Measurements from ENCODE around the gene REM2.
"Not testable (repeated sequence)": the region's sequence is repeated elsewhere in the genome, so short reads cannot be mapped to it uniquely, and the experiment has no call there.

The REM2 gene

DNA sequence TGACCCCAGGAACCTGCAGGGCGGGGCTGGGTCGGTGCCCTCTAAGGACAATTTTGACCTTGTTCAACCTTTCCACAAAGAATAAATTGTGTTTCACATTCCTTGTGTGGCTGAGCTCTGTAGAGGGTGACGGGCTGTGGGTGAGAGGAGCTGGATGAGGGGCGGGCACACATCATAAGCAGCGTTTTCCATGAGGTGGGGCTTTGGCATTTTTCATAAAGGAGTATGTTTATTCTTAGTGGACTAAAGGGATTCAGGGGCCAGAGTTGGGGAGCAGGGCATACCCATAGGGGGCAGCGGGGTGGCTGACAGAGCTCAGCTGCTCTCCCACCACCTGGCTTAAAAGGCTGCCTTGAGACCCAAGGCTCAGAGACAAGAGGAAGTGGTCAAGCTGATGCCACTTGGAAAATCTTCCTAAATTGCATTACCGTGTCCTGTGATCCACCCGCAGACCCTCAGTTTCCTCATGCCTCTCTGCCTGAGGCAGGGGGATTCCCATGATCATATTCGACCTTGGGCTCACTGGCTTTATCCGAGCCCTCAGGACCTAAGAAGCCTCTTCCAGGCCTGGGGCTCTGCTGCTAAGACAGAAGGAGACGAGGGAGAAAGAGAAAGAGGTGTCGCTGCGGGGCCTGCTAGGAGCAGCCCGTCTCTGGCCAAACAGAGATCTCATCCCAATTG is 35.2 kb upstream of the REM2 start:
- H3K4me3 ChIP-seq (ENCODE audit: low read depth, low read length): no peak overlapping the region
- DNase-seq (ENCODE audit: low read depth): no peak

DNA sequence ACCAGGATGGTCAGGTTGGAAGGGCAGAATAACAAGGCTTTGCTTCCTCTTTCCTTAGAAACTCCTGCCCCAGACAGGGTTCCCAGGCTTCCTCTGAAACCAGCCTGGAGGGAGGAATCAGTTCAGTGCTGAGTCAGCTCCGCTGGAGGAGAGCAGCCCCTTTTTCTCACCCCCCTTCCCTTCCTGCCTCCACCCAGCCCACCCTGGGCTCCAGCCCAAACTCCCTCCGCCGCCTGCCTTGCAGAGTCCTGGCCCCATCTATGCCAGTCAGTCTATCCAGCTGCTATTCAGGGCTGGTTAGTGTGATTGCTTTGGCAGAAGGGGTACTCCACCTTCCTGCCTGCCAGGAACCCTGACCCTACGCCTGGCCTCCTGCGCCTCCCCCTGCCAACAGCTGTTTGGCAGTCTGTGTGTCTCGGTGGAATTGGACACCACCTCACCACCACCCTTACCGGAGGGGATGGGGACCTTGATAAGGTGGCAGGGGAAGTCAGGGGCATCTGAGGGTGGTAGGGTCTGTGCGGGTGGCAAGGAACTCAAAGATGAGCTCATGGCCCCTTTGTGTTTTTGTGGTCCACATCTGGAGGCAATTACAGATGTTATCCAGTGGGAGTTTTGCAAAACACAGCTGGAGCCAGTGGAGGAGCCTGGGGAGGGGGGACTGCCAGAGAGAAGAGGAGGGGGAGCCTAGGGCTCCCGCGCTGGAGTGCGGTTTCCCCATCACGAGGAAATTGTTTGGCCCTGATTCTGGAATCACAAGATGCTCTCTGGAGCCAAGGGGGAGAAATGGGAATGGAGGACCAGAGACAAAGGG is 34.5 kb upstream of the REM2 start:
- H3K4me3 ChIP-seq (ENCODE audit: low read depth, low read length): no peak overlapping the region

DNA sequence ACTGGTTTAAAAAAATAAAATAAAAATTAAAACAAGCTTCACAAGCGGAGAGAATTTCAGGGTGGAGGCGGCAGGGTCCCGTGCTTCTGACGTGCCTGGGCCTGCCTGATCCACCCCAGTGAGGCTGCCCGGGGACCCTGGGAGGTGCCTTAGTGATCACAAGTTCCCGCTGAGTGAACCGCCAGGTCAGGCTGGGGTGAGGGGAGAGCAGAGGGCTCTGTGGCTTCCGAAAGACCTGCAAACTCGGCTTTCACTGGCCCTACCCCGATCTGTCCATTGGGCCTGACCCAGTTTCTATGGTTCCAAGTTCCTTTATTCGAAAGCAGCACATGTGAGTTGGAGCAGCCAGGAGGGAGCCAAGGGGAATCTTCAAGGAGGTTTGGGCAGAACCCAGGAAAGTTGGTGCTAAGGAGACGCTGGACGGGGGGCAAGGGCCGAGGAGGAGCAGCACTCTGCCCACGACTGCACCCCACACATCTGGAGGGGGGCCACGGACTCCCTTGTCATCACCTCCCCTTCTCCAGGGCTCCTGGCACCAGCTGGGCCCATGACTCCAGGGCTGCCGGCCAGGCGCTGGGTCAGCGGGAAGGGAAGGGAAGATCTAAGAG is 33.7 kb upstream of the REM2 start:
- no peak for DNase-seq (ENCODE audit: low read depth)

More for the DNA sequence above, 34.5 kb upstream of the REM2 start:
- DNase-seq (ENCODE audit: low read depth): peak; percentile 92

DNA sequence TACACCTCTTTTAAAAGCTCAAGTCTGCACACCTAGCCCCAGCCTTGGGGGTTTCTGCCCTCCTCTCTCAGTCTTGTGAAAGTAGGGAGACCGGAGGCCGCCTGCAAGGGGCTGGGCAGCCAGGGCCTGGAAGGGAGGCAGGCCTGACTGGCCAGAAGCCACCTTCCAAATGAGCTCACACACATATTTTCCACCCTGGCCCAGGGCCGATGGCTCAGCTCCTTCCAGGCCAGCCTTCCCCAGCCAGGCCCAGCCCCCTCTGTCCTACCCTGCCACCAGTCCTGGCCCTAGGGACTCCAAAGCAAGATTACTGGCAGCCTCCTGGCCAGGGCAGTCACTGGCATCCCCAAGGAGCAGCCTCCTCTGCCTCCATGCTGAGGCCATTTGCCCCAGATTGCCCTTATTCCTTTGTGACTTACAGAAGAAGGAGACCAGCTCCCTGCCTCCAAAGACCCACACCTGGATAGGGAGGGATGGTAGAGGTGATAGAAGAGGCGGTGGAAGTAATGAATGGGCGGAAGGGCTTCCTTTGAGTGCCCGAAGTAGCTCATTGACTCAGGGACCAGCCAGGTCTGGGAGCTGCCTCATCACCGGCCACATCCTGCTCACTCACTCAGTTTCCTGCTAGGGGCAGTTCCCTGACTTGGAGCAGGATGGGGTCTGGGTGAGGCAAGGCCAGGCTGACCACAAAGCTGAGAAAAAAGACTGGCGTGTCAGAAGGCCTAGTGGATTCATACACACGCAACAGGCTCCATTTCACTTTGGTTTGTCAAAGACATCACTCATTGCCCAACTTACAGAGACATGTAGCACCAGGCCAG is 31.9 kb upstream of the REM2 start:
- peak; percentile 93 for DNase-seq (ENCODE audit: low read depth)

More for the DNA sequence above, 33.7 kb upstream of the REM2 start:
- no peak overlapping the region for H3K4me3 ChIP-seq (ENCODE audit: low read depth, low read length)

DNA sequence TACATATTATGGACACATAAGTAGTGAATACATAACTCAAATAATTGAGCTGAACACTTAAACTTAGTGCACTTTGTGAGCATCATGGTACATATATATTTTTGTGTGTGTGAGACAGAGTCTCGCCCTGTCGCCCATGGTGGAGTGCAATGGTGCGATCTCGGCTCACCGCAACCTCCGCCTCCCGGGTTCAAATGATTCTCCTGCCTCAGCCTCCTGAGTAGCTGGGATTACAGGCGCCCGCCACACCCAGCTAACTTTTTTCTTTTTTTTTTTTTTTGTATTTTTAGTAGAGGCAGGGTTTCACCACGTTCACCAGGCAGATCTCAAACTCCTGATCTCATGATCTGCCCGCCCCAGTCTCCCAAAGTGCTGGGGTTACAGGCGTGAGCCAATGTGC is 30.8 kb upstream of the REM2 start:
- DNase-seq (ENCODE audit: low read depth); H3K4me3 ChIP-seq (ENCODE audit: low read depth, low read length): not testable (repeated sequence)

More for the DNA sequence above, 31.9 kb upstream of the REM2 start:
- no peak overlapping the region for H3K4me3 ChIP-seq (ENCODE audit: low read depth, low read length)

DNA sequence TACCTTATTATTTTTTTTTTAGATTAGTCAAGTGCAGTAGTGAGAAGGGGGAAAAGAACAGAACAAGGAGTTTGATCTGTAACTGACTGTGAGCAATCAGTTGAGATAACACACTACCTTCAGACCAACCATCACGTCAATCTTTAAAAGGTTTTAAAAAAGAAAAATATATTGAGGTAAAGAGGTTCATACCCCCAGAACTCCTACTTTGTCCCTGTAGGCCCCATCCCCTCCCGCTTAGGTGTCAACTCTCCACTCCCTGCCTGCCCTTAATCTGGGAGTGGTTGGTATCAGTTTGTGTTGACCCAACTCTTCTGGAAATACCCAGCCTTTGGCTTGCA is 30.5 kb upstream of the REM2 start:
- no peak overlapping the region for H3K4me3 ChIP-seq (ENCODE audit: low read depth, low read length)
- no peak for DNase-seq (ENCODE audit: low read depth)

DNA sequence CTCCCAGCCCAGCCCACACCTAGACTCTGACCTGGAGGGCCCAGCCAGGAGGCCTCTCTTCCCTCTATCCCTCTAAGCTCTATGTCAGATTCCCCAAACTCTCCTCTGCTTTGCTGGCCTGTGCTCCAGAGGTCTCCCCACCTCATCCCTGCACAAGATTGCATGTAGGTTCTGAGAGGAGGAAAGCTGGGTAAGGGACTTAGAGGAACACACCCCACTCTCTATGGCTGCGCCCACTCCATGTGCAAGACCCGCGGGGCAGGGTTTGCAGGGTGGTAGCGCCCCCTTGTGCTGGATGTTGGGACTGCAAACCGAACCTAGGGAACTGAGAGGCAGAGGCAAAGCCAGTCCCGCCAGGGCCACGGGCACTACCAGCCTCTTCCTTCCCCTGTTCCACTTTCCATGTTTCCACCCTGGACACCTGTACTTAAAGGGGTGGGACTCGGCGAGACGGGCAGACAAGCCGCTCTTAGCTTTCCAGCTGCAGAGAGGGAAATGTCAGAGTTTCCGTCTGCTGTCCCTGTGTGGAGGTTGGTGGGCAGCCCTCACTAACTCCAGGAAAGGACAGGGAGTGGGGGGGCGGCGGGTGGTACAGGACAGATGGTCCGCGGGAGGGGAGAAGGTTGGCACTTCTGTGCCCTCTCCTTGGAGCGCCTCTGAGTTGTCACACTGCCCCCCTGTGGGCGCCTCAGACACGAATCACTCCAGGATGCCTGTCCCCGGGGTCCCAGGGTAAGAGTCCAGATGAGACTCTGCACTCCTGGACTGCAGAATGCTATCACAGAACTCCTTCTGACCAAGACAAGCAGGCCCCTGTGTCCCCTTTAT is 29.9 kb upstream of the REM2 start:
- H3K4me3 ChIP-seq (ENCODE audit: low read depth, low read length): peak overlapping the region; percentile 48
- no peak for DNase-seq (ENCODE audit: low read depth)

DNA sequence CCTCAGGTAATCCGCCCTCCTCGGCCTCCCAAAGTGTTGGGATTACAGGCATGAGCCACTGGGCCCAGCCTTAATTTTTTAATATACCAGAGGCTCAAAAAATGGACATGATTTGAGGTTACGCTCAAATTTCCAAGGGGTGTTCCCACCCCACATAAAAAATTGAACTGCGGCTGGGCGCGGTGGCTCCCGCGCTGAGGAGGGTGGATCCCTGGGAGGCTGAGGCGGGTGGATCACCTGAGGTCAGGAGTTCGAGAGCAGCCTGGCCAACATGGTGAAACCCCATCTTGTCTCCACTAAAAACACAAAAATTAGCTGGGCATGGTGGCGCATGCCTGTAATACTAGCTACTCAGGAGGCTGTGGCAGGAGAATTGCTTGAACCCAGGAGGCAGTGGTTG is 28.7 kb upstream of the REM2 start:
- H3K4me3 ChIP-seq (ENCODE audit: low read depth, low read length); DNase-seq (ENCODE audit: low read depth): not testable (repeated sequence)

DNA sequence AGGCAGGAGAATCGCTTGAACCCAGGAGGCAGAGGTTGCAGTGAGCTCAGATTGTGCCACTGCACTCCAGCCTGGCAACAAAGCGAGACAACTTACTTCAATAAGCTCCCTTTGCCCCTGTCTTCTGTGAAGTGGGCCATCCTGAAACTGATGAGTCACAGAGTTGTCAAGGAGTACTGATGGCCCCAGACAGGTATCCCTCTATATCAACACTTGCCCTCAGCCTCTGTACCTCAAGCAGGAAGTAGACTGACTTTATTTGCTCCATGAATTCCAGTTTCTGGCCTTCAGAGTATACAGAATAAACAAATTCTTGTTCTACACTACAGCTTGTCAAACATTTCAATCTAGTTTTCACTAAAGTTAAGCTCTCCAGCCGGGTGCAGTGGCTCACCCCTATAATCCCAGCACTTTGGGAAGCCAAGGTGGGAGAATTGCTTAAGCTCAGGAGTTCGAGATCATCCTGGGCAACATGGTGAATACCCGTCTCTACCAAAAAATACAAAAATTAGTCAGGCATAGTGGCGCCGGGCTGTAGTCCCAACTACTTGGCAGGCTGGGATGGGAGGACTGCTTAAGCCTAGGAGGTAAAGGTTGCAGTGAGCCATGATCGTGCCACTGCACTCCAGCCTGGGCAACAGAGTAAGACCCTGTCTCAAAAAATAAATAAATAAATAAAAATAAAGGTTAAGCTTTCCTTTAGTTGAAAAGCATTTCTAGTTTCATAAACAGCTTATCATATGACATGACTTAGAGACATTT is 27.9 kb upstream of the REM2 start:
- H3K4me3 ChIP-seq (ENCODE audit: low read depth, low read length): no peak overlapping the region
- no peak for DNase-seq (ENCODE audit: low read depth)

DNA sequence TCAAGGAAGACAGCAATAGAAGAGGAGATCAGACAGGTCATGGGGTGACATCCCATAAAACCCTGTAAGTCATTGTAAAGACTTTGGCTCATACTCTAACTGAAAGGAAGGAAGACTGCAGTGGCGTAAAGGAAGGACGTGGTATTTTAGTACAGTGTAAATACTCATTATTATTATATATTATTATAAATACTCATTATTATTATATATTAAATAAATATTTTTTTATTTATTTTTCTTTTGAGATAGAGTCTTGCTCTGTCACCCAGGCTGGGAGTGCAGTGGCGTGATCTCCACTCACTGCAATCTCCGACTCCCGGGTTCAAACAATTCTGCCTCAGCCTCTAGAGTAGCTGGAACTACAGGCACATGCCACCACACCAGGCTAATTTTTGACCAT is 26.6 kb upstream of the REM2 start:
- no peak overlapping the region for H3K4me3 ChIP-seq (ENCODE audit: low read depth, low read length)
- DNase-seq (ENCODE audit: low read depth): no peak

DNA sequence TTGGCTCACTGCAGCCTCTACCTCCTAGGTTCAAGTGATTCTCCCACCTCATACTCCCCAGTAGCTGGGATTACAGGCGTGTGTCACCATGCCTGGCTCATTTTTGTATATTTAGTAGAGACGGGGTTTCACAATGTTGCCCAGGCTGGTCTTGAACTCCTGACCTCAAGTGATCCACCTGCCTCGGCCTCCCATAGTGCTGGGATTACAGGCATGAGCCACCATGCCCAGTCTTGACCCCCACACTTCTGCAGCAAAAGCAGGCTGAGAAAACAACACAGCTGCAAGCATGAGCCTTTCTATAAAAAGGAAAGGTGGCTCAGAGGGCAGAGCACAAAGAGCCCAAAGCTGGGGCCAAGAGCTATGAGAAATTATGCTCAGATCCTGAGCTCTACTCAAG is 22.6 kb upstream of the REM2 start:
- not testable (repeated sequence) for H3K4me3 ChIP-seq (ENCODE audit: low read depth, low read length); DNase-seq (ENCODE audit: low read depth)

DNA sequence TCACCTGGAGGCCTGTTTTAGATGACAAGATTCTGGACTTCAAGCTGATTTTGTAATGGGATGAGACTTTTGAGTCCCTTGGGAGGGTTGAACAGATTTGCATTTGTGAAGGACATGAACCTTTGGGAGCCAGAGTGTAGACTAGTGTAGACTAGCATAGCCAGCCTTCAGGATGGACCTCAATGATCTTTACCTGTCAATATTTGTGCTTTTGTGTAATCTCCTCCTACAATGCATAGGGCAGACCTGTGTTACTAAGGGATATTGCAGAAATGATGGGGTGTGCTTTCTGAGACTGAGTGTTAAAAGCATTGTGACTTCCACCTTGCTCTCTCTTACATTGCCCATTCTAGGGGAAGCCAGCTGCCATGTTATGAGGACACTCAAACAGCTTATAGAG is 21.4 kb upstream of the REM2 start:
- no peak overlapping the region for H3K4me3 ChIP-seq (ENCODE audit: low read depth, low read length)
- DNase-seq (ENCODE audit: low read depth): no peak

DNA sequence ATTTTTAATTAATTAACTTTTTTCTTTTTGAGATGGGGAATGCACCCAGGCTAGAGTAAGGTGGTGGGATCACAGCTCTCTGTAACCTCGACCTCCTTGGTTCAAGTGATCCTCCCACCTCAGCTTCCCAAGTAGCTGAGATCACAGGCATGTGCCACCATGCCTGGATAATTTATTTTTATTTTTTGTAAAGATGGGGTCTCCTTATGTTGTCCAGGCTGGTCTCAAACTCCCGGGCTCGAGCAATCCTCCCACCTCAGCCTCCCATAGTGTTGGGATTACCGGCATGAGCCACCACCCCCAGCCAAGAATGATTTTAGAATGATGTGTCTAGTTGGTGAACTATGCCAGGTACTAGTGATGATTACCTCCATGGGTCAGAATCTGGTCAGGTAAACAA is 18.0 kb upstream of the REM2 start:
- no peak for DNase-seq (ENCODE audit: low read depth)
- no peak overlapping the region for H3K4me3 ChIP-seq (ENCODE audit: low read depth, low read length)

DNA sequence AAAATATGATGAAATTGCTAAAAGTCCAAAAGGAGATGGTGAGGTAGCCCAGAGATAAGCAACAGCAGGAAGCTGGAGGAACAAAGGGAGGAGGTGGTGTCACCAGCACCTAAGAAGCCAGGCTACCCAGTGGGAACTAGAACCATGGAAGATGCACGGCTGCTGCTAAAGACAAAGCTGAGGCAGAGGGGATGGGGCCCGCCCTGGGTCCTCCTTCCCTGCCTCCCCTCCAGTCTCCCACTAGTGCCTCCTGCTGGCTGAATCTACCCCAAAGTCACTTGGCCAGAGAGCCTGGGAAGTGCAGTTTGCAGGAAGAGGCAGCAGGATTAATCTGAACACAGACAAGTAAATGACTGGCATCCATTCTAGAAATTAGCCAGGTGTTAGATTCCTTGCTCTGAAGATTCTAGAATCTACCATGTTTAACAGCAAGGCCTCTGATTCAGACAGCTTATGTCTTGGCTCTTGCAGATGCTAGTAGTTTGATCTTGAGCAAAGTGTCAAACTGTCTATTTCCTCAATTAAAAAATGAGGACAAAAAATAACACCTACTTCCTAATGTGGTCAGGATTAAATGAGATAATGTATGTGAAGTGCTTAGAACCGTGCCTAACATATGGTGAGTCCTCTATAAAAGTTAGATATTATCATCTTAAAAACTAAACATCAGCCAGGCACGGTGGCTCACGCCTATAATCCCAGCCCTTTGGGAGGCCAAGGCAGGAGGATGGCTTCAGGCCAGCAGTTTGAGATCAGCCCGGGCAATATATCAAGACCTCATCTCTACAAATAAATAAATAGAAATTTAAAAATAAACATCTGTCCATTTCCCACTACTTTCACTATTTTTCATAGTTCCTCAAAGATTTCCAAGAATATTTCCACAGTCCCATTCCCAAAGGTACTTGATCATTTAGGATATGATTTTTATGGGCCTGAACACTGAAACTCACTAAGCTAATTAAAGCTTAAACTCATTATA is 17.3 kb upstream of the REM2 start:
- no peak for DNase-seq (ENCODE audit: low read depth)
- H3K4me3 ChIP-seq (ENCODE audit: low read depth, low read length): no peak overlapping the region

DNA sequence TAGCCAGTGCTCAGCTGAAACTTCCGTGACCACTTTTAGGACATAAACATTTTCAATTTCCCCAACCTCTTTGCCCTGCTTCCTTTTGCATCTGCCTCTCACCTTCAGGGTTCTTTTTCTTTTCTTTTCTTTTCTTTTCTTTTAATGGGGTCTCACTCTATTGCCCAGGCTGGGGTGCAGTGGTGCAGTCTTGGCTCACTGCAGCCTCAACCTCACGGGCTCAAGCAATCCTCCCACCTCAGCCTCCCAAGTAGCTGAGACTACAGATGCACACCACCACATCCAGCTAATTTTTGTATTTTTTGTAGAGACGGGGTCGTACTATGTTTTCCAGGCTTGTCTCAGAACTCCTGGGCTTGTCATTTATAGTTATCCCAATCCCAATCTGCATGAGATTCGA is 16.1 kb upstream of the REM2 start:
- no peak for DNase-seq (ENCODE audit: low read depth)
- no peak overlapping the region for H3K4me3 ChIP-seq (ENCODE audit: low read depth, low read length)

DNA sequence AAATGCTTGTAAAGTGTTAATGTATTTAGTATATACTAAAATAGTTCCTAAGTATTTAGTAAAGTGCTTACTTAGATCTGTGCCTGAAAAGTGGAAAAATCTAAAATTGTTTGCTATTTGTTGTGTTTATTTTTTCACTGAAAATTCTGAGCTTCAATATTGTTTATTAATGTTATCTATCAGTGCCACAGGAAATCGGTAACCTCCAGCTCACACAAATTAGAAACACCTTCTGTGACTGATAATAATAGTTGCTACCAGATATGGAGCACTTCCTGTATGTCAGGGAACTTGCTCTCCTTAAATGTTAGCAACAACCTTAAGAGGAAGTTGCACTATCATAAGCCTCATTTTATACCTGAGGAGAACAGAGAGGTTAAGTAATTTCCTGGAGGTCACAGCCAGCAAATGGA is 12.2 kb upstream of the REM2 start:
- DNase-seq (ENCODE audit: low read depth): no peak
- peak overlapping the region; percentile 90 for H3K4me3 ChIP-seq (ENCODE audit: low read depth, low read length)

All from skeletal muscle cell (primary cell).